K562 (cell line): ENCODE results near the gene TFF2. TPM values are rescaled to one million over a fixed set of nuclear protein-coding genes. Genes with fewer than 3 reads are reported as not detected.

Experiments
- ATAC-seq: fragments of 200-7000 bp; cut with Tn5 transposase; 3 replicates; pipeline ENCODE4 v1.9.1; 2020; ENCODE audit warnings: moderate library complexity
- BruUV-seq: library from RNA; stranded (reverse); fragments of 400-500 nt; replicated peaks from 2 replicates; lab custom pipeline; 2021; lab: Mats Ljungman, UMichigan
- CTCF ChIA-PET: fragments of 300-600 bp; formaldehyde crosslinking; extraction: SDS; loops from one replicate; lab custom pipeline; 2021; ENCODE audit warnings: low intra/inter-chr PET ratio; lab: Yijun Ruan, JAX
- POLR2A ChIA-PET: fragments of 300-600, 350-650 bp; sonication (Branson Sonifier 250); formaldehyde crosslinking; extraction: SDS; loops from one replicate; lab custom pipeline; 2021; ENCODE audit warnings: antibody characterized with exemption, inconsistent platforms; lab: Yijun Ruan, JAX
- DNase-seq, 4 experiments: peaks; one replicate each; pipeline versions ENCODE4 v3.0.0 to v3.0.0-alpha.2; 2011 to 2018; ENCODE audit warnings: low spot score in 3 of 4, mixed read lengths in 3 of 4; ENCODE audit errors: extremely low read depth in 1 of 4
- FAIRE-seq: peaks from 2 replicates; lab custom pipeline; 2011; peaks lifted over from hg19 to GRCh38; lab: Jason Lieb, UNC
- H2AFZ ChIP-seq: 2 replicates; pipeline ENCODE4 v1.6.0; 2011; ENCODE audit warnings: low read depth, low read length, control low read depth, inconsistent platforms
- H3K27ac ChIP-seq: fragments of 200-600 bp; 3 replicates; pipeline ENCODE4 v1.8.0; 2011; ENCODE audit warnings: low read depth, mild to moderate bottlenecking, control low read depth, inconsistent platforms, low read length, moderate library complexity, mixed read lengths; ENCODE audit errors: extremely low read depth
- H3K27me3 ChIP-seq, 2 experiments: fragments of 300-600 bp in 1 of 2; 2 replicates in 1 of 2; 3 replicates in 1 of 2; pipeline versions ENCODE4 v1.6.0 to v1.8.0; 2011; ENCODE audit warnings: inconsistent platforms in 2 of 2, low read length in 2 of 2, mild to moderate bottlenecking in 1 of 2, mixed read lengths in 1 of 2, moderate library complexity in 1 of 2; ENCODE audit not compliant: control insufficient read depth in 2 of 2, insufficient read depth in 2 of 2
- H3K36me3 ChIP-seq: fragments of 300-600 bp; 3 replicates; pipeline ENCODE4 v1.8.0; 2011; ENCODE audit warnings: mild to moderate bottlenecking, low read length, inconsistent platforms; ENCODE audit not compliant: control insufficient read depth, insufficient read depth
- H3K4me1 ChIP-seq, 2 experiments: fragments of 200-600 bp in 1 of 2; replicated peaks in 1 of 2; 2 replicates in 1 of 2; 3 replicates in 1 of 2; pipeline versions ENCODE4 v1.5.1 to v1.8.0; 2011; ENCODE audit warnings: inconsistent platforms in 2 of 2, low read length in 2 of 2, mild to moderate bottlenecking in 1 of 2, mixed read lengths in 1 of 2, moderate library complexity in 1 of 2; ENCODE audit not compliant: control insufficient read depth in 2 of 2, insufficient read depth in 2 of 2
- H3K4me2 ChIP-seq: 2 replicates; pipeline ENCODE4 v1.6.1; 2011; ENCODE audit warnings: low read length, control low read depth, inconsistent platforms, mixed read lengths; ENCODE audit not compliant: insufficient read depth
- H3K4me3 ChIP-seq: fragments of 200-600 bp; sonication (generic), shearing (Covaris generic); 2 replicates; pipeline ENCODE4 v1.5.1; 2016; ENCODE audit warnings: control low read depth, inconsistent platforms
- H3K79me2 ChIP-seq: fragments of 200-600 bp; 3 replicates; pipeline ENCODE4 v1.8.0; 2011; ENCODE audit warnings: low read length, inconsistent platforms; ENCODE audit not compliant: control insufficient read depth, insufficient read depth
- H3K9ac ChIP-seq, 2 experiments: 2 replicates each; pipeline versions ENCODE4 v1.6.0 to v1.6.1; 2011; ENCODE audit warnings: low read depth in 2 of 2, low read length in 2 of 2, control low read depth in 1 of 2, inconsistent platforms in 1 of 2, mild to moderate bottlenecking in 1 of 2, mixed read lengths in 1 of 2; ENCODE audit not compliant: insufficient read depth in 1 of 2
- H3K9me1 ChIP-seq: one replicate; pipeline ENCODE4 v1.6.0; 2011; ENCODE audit warnings: inconsistent platforms, mild to moderate bottlenecking, low read length, moderate library complexity; ENCODE audit not compliant: control insufficient read depth, insufficient read depth
- H3K9me3 ChIP-seq: replicated peaks from 2 replicates; pipeline ENCODE4 v1.5.1; 2011; ENCODE audit warnings: low read depth, low read length, inconsistent platforms; ENCODE audit not compliant: control insufficient read depth, insufficient read depth
- H4K20me1 ChIP-seq: replicated peaks from 2 replicates; pipeline ENCODE4 v1.6.1; 2011; ENCODE audit warnings: low read length, inconsistent platforms, mixed read lengths; ENCODE audit not compliant: control insufficient read depth, insufficient read depth
- BRD9 ChIP-seq: fragments of 450-650 bp; IDR thresholded peaks from 2 replicates; pipeline ENCODE4 v1.6.1; 2018; ENCODE audit warnings: low read depth; ENCODE audit not compliant: partially characterized antibody
- CEBPB ChIP-seq: fragments of 450-650 bp; IDR thresholded peaks from 2 replicates; pipeline ENCODE4 v1.6.1; 2016; ENCODE audit warnings: missing genetic modification characterization, missing compliant biosample characterization
- CEBPG ChIP-seq, 3 experiments: fragments of 200-800 bp in 1 of 3; sonication (Bioruptor generic) in 1 of 3; sonication (generic) in 1 of 3; formaldehyde crosslinking in 1 of 3; IDR thresholded peaks in 2 of 3; conservative IDR thresholded peaks in 1 of 3; 2 replicates each; pipeline versions ENCODE4 v1.6.1 to v1.8.0; 2016 to 2022; ENCODE audit warnings: missing compliant biosample characterization in 2 of 3, missing genetic modification characterization in 2 of 3, mild to moderate bottlenecking in 1 of 3, missing genetic modification reagents in 1 of 3
- ESRRB ChIP-seq: fragments of 250-450 bp; sonication (Bioruptor Pico); IDR thresholded peaks from 2 replicates; pipeline ENCODE4 v1.5.0; 2020; ENCODE audit warnings: mild to moderate bottlenecking, moderate library complexity, borderline replicate concordance
- GABPA ChIP-seq: fragments of 200-800 bp; sonication (Bioruptor generic); conservative IDR thresholded peaks from 2 replicates; pipeline ENCODE4 v1.6.1; 2016; ENCODE audit warnings: low read depth, missing genetic modification characterization, missing compliant biosample characterization
- HDAC3 ChIP-seq: fragments of 450-650 bp; IDR thresholded peaks from 2 replicates; pipeline ENCODE4 v1.6.1; 2018; ENCODE audit warnings: borderline replicate concordance, mild to moderate bottlenecking, moderate library complexity; ENCODE audit not compliant: partially characterized antibody
- PURB ChIP-seq: sonication (generic); formaldehyde crosslinking; IDR thresholded peaks from 2 replicates; pipeline ENCODE4 v1.9.0; 2021; ENCODE audit warnings: low read depth, mild to moderate bottlenecking, missing genetic modification reagents
- SMARCA4 ChIP-seq: fragments of 450-650 bp; IDR thresholded peaks from 2 replicates; pipeline ENCODE4 v1.6.1; 2016
- ZNF134 ChIP-seq: fragments of 250-450 bp; sonication (Bioruptor Pico); conservative IDR thresholded peaks from 2 replicates; pipeline ENCODE4 v1.4.0; 2020
- ZNF551 ChIP-seq: fragments of 250-450 bp; sonication (Bioruptor Pico); IDR thresholded peaks from 2 replicates; pipeline ENCODE4 v1.5.0; 2021; ENCODE audit warnings: mild to moderate bottlenecking, moderate library complexity
- ZNF740 ChIP-seq, 3 experiments: fragments of 200-800 bp in 1 of 3; sonication (Bioruptor generic) in 1 of 3; sonication (generic) in 1 of 3; formaldehyde crosslinking in 1 of 3; IDR thresholded peaks; 2 replicates each; pipeline versions ENCODE4 v1.6.1 to v1.8.0; 2016 to 2022; ENCODE audit warnings: mild to moderate bottlenecking in 2 of 3, missing compliant biosample characterization in 2 of 3, missing genetic modification characterization in 2 of 3, missing genetic modification reagents in 1 of 3
- WGBS: fragments of 100-300 bp; shearing (Covaris generic); methylation state at CpG from one replicate; pipeline ENCODE4 v1.1.6; 2016; ENCODE audit warnings: low coverage, mixed read lengths; ENCODE audit not compliant: insufficient coverage; ENCODE audit errors: missing lambda C conversion rate; 5-methylcytosine and 5-hydroxymethylcytosine counted together
- in situ Hi-C: fragments of 300-500 bp; cut with MboI; formaldehyde crosslinking; loops from 4 replicates; pipeline ENCODE4 v1.15.0; 2018; ENCODE audit warnings: inconsistent platforms, mixed read lengths
- intact Hi-C: fragments of 100-400 bp; cut with micrococcal nuclease; formaldehyde crosslinking; loops from 2 replicates; pipeline ENCODE4 v1.14.2; 2022
- polyA plus RNA-seq, 8 experiments: library from polyadenylated mRNA; depleted of rRNA in 4 of 8; stranded (reverse) in 5 of 8; unstranded in 3 of 8; fragments of >200 nt; fragmentation: Nextera tagmentation in 2 of 8; fragmentation: Illumina TruSeq in 1 of 8; extraction: Ambion mirVana in 2 of 8; extraction: Trizol in 1 of 8; gene quantifications; 2 replicates each; pipeline versions ENCODE4 v1.2.1 to v1.2.3, GENCODE V29; 2011 to 2014; ENCODE audit warnings: inconsistent platforms in 1 of 8, missing spikeins in 1 of 8
- total RNA-seq, 7 experiments: library from RNA; depleted of rRNA in 6 of 7; stranded (reverse); fragments of >200 nt in 6 of 7; fragmentation: Illumina TruSeq in 2 of 7; extraction: Trizol in 2 of 7; gene quantifications; 2 replicates each; pipeline versions ENCODE4 v1.2.1 to v1.2.3, GENCODE V29; 2011 to 2021; ENCODE audit warnings: low replicate concordance in 1 of 7
- TF ChIP-seq, protein P1 (sequence below), 2 experiments: fragments of 450-650 bp in 1 of 2; sonication (generic) in 1 of 2; formaldehyde crosslinking in 1 of 2; IDR thresholded peaks in 1 of 2; conservative IDR thresholded peaks in 1 of 2; 2 replicates each; pipeline versions ENCODE4 v1.6.1 to v1.8.1; 2016 to 2023; ENCODE audit warnings: mild to moderate bottlenecking in 2 of 2, moderate library complexity in 2 of 2, inconsistent platforms in 1 of 2, missing genetic modification reagents in 1 of 2

Gene TFF2
- total and polyA plus RNA-seq, 9 of the 15 experiments (the other 6 are each of a cell fraction or from before 2014, with no cell fraction given) = not detected

DNA sequence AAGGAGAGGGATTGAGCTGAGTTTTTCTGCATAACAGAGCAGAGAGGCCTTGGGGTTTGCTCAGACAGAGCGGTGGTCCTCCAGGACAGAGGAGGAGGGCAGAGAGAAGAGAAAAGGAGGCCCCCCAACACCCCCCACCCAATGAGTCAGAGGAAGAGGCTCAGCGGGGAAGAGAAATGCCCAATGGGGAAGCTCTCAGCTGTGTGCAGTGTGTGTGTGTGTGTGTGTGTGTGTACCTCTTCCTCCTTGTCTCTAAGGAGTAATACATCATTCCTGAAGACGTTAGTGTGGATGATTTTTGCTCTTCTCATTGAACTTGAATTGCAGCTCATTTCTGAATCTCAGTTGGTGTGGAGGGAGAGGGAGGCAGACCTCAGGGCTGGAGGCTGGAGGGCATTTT lies 36.4 kb upstream of the TFF2 start:
- DNase-seq = no peak
- no peaks in the 10 kb centered on the region for H3K9me3 ChIP-seq
- intact Hi-C loops = no loop called here
- FAIRE-seq = no peak
- in situ Hi-C loops = no loop called here
- peaks cover 12 to 39% of the 10 kb centered on the region in 2 experiments for H3K27me3 ChIP-seq
- no peaks in the 10 kb centered on the region for H3K9me1 ChIP-seq
- no peaks in the 10 kb centered on the region for H3K36me3 ChIP-seq
- H3K9ac ChIP-seq = no peak overlapping the region
- no peaks in the 10 kb centered on the region for H3K79me2 ChIP-seq
- H2AFZ ChIP-seq = no peak overlapping the region
- POLR2A ChIA-PET = interaction anchor here (0.7 to 1.2 kb wide), 2 partner anchors 9 to 349 kb away, joined by 3 to 5 read pairs; no protein-coding TSS in a partner anchor
- no peak for ATAC-seq
- 4% methylated on average over 3 of the region's 3 CpGs for WGBS
- TF ChIP-seq ZNF740 (CRISPR knock-in tag; IDR thresholded peaks at IDR 0.05) (0 out of 2 replicates have a peak, but pooled peaks have one; percentile 42), ZNF740 (tag; IDR thresholded peaks at IDR 0.05) (no peak), ESRRB (CRISPR knock-in tag) (no peak)
- TF ChIP-seq, all 486 proteins: peak for 1
- H3K27ac ChIP-seq = no peak overlapping the region
- H3K4me2 ChIP-seq = no peak overlapping the region
- no peak overlapping the region for H3K4me3 ChIP-seq
- BruUV-seq = no TSS peak
- H4K20me1 ChIP-seq = no peaks in the 10 kb centered on the region
- peaks cover 13% of the 10 kb centered on the region in 2 experiments; a peak in 3 of 5 replicates for H3K4me1 ChIP-seq
- CTCF ChIA-PET = no interaction called here

DNA sequence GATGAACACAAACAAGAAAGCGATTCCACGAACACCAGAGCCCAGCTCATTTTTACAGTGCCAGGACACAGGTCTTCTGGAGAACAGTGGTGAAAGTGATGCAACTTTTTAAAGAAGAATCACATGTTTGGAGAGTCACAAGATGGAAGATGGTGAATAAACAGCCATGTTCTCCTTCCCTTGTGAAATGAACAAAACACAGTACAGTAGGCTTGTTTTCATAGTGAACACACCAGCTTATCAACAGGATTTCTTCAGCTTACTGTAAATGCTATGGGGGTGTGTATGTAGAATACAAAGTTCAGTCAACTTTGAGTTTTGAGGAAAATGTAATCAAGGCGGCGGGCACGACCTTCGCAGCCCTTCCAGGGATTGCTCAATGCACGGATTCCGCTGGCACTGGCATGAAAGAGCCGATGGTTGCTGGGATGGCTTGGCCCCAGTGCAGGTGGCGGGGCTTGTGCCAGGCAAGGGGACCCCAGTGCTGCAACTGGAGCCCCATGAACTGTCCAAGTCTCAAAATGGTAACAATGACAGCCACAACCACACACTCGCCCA lies 35.3 kb upstream of the TFF2 start:
- H3K4me3 ChIP-seq = no peak overlapping the region
- in situ Hi-C loops = no loop called here
- no TSS peak for BruUV-seq
- TF ChIP-seq, protein P1, sequence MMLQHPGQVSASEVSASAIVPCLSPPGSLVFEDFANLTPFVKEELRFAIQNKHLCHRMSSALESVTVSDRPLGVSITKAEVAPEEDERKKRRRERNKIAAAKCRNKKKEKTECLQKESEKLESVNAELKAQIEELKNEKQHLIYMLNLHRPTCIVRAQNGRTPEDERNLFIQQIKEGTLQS (IDR thresholded peaks at IDR 0.05) = peak; percentile 41
- TF ChIP-seq, protein P1 (CRISPR knock-in tag; conservative IDR thresholded peaks at IDR 0.05) = no peak
- TF ChIP-seq SMARCA4 (no peak), CEBPB (tag) (peak; percentile 46), BRD9 (no peak), PURB (no peak), GABPA (tag) (no peak), ZNF551 (CRISPR knock-in tag) (no peak), ZNF134 (CRISPR knock-in tag) (no peak), HDAC3 (no peak), CEBPG (CRISPR knock-in tag; IDR thresholded peaks at IDR 0.05) (no peak; the same call in 1 of the 2 replicates), CEBPG (tag; conservative IDR thresholded peaks at IDR 0.05 in 1 of 2, IDR thresholded peaks at IDR 0.05 in 1 of 2) (peak in 1 of 2 experiments; percentile 48; a peak in 2 of 4 replicates)

More for the DNA sequence above, 35.3 kb upstream of the TFF2 start:
- ChIA-PET POLR2A (interaction anchor here (0.5 to 0.7 kb wide), 2 partner anchors 9 to 508 kb away, joined by 3 read pairs; no protein-coding TSS in a partner anchor), CTCF (no interaction called here)
- peaks cover 13% of the 10 kb centered on the region in 2 experiments; a peak in 3 of 5 replicates for H3K4me1 ChIP-seq
- H3K79me2 ChIP-seq = no peaks in the 10 kb centered on the region
- intact Hi-C loops = no loop called here
- H3K4me2 ChIP-seq = no peak overlapping the region
- no peak for DNase-seq
- peaks cover 12 to 40% of the 10 kb centered on the region in 2 experiments for H3K27me3 ChIP-seq
- H3K9ac ChIP-seq = no peak overlapping the region
- no peaks in the 10 kb centered on the region for H4K20me1 ChIP-seq
- FAIRE-seq = no peak
- ATAC-seq = no peak
- no peak overlapping the region for H3K27ac ChIP-seq
- no peak overlapping the region for H2AFZ ChIP-seq
- H3K36me3 ChIP-seq = no peaks in the 10 kb centered on the region
- no peaks in the 10 kb centered on the region for H3K9me3 ChIP-seq
- no peaks in the 10 kb centered on the region for H3K9me1 ChIP-seq
- 45% methylated on average over 11 of the region's 11 CpGs for WGBS
